Measurements from ENCODE around the gene ZNF567. TPM values are rescaled to one million over a fixed set of nuclear protein-coding genes. Genes with fewer than 3 reads are reported as not detected.
"Not testable (repeated sequence)": the region's sequence is repeated elsewhere in the genome, so short reads cannot be mapped to it uniquely, and the experiment has no call there.

Gene ZNF567
- total and polyA plus RNA-seq, 8 donors: 5.3 to 15.6 (median 11.9) TPM

DNA sequence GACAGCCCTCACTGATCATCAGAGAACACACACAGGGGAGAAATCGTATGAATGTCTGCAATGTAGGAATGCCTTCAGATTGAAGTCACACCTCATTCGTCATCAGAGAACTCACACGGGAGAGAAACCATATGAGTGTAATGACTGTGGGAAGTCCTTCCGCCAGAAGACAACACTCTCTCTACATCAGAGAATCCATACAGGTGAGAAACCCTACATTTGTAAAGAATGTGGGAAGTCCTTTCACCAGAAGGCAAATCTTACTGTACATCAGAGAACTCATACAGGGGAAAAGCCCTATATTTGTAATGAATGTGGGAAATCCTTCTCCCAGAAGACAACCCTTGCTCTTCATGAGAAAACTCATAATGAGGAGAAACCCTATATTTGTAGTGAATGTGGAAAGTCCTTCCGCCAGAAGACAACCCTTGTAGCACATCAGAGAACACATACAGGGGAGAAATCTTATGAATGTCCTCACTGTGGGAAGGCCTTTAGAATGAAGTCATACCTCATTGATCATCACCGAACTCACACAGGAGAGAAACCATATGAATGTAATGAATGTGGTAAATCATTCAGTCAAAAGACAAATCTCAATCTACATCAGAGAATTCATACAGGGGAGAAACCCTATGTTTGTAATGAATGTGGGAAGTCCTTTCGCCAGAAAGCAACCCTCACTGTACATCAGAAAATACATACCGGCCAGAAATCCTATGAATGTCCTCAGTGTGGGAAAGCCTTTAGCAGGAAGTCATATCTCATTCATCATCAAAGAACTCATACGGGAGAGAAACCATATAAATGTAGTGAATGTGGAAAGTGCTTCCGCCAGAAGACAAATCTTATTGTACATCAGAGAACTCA, 32.5 kb downstream of the ZNF567 start:
- Histone ChIP-seq H3K9me3 (peaks cover 57 to 100% of the 10 kb centered on the region in 2 donors), H3K4me1 (no peaks in the 10 kb centered on the region), H3K36me3 (peaks cover 5 to 90% of the 10 kb centered on the region in 2 donors), H3K27me3 (no peaks in the 10 kb centered on the region), H3K4me3 (no peak overlapping the region), H3K27ac (no peak overlapping the region)
- ATAC-seq: no peak
- no peak for DNase-seq
- intact Hi-C loops (cut with DNase I): no loop called here
- TF ChIP-seq CTCF (IDR thresholded peaks at IDR 0.05): no peak

- DNase-seq; H3K4me3 ChIP-seq; ATAC-seq; H3K27me3 ChIP-seq; H3K27ac ChIP-seq; intact Hi-C loops (cut with DNase I); H3K4me1 ChIP-seq: not testable (repeated sequence)
- H3K36me3 ChIP-seq: peaks cover 0 to 38% of the 10 kb centered on the region in 2 donors
- H3K9me3 ChIP-seq: peaks cover 11 to 100% of the 10 kb centered on the region in 2 donors
Measured at GRCh38 chr19:36736166-36736565, 48.8 kb downstream of the ZNF567 start.

DNA sequence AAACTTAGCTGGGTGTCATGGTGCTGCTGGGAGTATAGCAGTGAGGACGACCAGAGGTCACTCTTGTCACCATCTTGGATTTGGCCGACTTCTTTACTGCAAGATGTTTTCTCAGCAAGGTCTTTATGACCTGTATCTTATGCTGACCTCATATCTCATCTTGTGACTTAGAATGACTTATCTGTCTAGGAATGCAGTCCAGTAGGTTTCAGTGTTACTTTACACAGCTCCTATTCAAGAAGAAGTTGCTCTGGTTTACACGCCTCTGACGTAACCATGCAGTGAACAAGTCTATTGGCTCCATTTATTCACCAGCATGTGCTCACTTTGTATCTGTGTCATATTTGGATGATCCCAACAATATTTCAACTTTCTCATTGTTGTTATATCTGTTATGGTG, 58.5 kb downstream of the ZNF567 start:
- DNase-seq: no peak
- Histone ChIP-seq H3K27ac (no peak overlapping the region), H3K4me3 (no peak overlapping the region), H3K36me3 (peaks cover 0 to 83% of the 10 kb centered on the region in 2 donors), H3K9me3 (peaks cover 23 to 100% of the 10 kb centered on the region in 2 donors), H3K27me3 (no peaks in the 10 kb centered on the region), H3K4me1 (no peaks in the 10 kb centered on the region)
- no peak for ATAC-seq
- intact Hi-C loops (cut with DNase I): no loop called here
- no peak for TF ChIP-seq CTCF (IDR thresholded peaks at IDR 0.05)

DNA sequence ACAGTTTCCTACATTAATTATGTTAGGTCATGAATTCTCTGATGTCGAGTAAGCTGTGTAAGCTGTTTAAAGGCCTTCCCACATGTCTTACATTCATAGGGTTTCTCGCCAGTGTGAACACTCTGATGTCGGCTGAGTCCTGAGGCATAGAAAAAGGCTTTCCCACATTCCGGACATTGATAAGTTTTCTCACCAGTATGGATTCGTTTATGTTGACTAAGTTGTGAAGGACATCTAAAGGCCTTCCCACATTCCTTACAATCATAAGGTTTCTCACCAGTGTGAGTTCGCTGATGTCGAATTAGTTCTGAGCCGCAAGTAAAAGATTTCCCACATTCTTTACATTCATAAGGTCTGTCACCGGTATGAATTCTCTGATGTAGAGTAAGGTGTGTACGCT, 60.3 kb downstream of the ZNF567 start:
- Histone ChIP-seq H3K27me3 (no peaks in the 10 kb centered on the region), H3K4me1 (no peaks in the 10 kb centered on the region), H3K4me3 (no peak overlapping the region), H3K36me3 (peaks cover 0 to 92% of the 10 kb centered on the region in 2 donors), H3K9me3 (peaks cover 23 to 100% of the 10 kb centered on the region in 2 donors), H3K27ac (no peak overlapping the region)
- ATAC-seq: no peak
- intact Hi-C loops (cut with DNase I): no loop called here
- TF ChIP-seq CTCF (IDR thresholded peaks at IDR 0.05): no peak
- DNase-seq: no peak

GRCh38 chr19:36748431-36749275, 61.2 kb downstream of the ZNF567 start:
- Histone ChIP-seq H3K36me3 (peaks cover 0 to 100% of the 10 kb centered on the region in 2 donors), H3K4me3 (no peak overlapping the region), H3K27me3 (no peaks in the 10 kb centered on the region), H3K4me1 (no peaks in the 10 kb centered on the region), H3K9me3 (peaks cover 23 to 100% of the 10 kb centered on the region in 2 donors), H3K27ac (no peak overlapping the region)
- no peak for DNase-seq
- no peak for ATAC-seq
- no peak for TF ChIP-seq CTCF (IDR thresholded peaks at IDR 0.05)
- intact Hi-C loops (cut with DNase I): no loop called here

GRCh38 chr19:36749613-36750012, 62.2 kb downstream of the ZNF567 start:
- H3K4me3 ChIP-seq; DNase-seq; intact Hi-C loops (cut with DNase I); H3K27me3 ChIP-seq; ATAC-seq; H3K4me1 ChIP-seq; H3K27ac ChIP-seq: not testable (repeated sequence)
- peaks cover 0 to 100% of the 10 kb centered on the region in 2 donors for H3K36me3 ChIP-seq
- peaks cover 23 to 100% of the 10 kb centered on the region in 2 donors for H3K9me3 ChIP-seq
